Measurements from ENCODE around the gene RGSL1.

- TF ChIP-seq TAF1 (IDR thresholded peaks at IDR 0.05; ENCODE audit: low read depth, low read length) (no peak), POLR2A (IDR thresholded peaks at IDR 0.05; ENCODE audit: low read depth, low read length) (no peak), POLR2AphosphoS5 (IDR thresholded peaks at IDR 0.05; ENCODE audit: low read depth, low read length) (no peak), POU2F2 (IDR thresholded peaks at IDR 0.05; ENCODE audit: low read depth, low read length) (no peak), SPI1 (IDR thresholded peaks at IDR 0.05; ENCODE audit: low read depth, low read length) (no peak), PAX5 (IDR thresholded peaks at IDR 0.05; ENCODE audit: insufficient read depth, low read length, severe bottlenecking) (no peak)
Observed at GRCh38 chr1:182589520-182589919, 139.6 kb downstream of the RGSL1 start.
